ENCODE results near the gene EEF1A2.

GRCh38 chr20:63466861-63467260, 32.0 kb downstream of the EEF1A2 start:
- TF ChIP-seq CTCF (IDR thresholded peaks at IDR 0.05) (no peak), E2F5 (CRISPR knock-in tag; IDR thresholded peaks at IDR 0.05) (no peak), PRDM15 (CRISPR knock-in tag; IDR thresholded peaks at IDR 0.05) (no peak), NFYB (CRISPR knock-in tag; conservative IDR thresholded peaks at IDR 0.05; ENCODE audit: low read depth) (no peak), TEAD4 (CRISPR knock-in tag; IDR thresholded peaks at IDR 0.05) (no peak), SP1 (CRISPR knock-in tag; conservative IDR thresholded peaks at IDR 0.05) (no peak), MAX (CRISPR knock-in tag; IDR thresholded peaks at IDR 0.05) (no peak), TP53 (CRISPR knock-in tag; IDR thresholded peaks at IDR 0.05) (no peak), AR (CRISPR knock-in tag; IDR thresholded peaks at IDR 0.05) (no peak), ATF2 (CRISPR knock-in tag; IDR thresholded peaks at IDR 0.05; ENCODE audit: borderline replicate concordance, low read depth) (no peak), ETV6 (CRISPR knock-in tag; IDR thresholded peaks at IDR 0.05) (no peak), ZNF425 (CRISPR knock-in tag; conservative IDR thresholded peaks at IDR 0.05) (no peak), USF2 (CRISPR knock-in tag; IDR thresholded peaks at IDR 0.05) (no peak)

All from WTC11 (cell line).